Sigmoid colon (tissue), 7 donors: Measurements from ENCODE around the gene ACP6. TPM values are rescaled to one million over a fixed set of nuclear protein-coding genes. Genes with fewer than 3 reads are reported as not detected.

Experiments used
- DNase-seq: peaks from one replicate; pipeline ENCODE4 v3.0.0-alpha.2; 2019
- H3K27ac ChIP-seq, 4 donors: fragments of 200-600 bp; sonication (generic); one replicate each; pipeline ENCODE4 v1.5.1; 2016 to 2019; ENCODE audit warnings: mild to moderate bottlenecking in 1 of 4
- H3K27me3 ChIP-seq, 3 donors: fragments of 200-600 bp; sonication (generic); one replicate each; pipeline ENCODE4 v1.5.1; 2019; ENCODE audit warnings: mild to moderate bottlenecking in 1 of 3
- H3K36me3 ChIP-seq, 4 donors: fragments of 200-600 bp; sonication (generic); one replicate each; pipeline ENCODE4 v1.5.1; 2016 to 2019
- H3K4me1 ChIP-seq, 4 donors: fragments of 200-600 bp; sonication (generic); one replicate each; pipeline ENCODE4 v1.5.1; 2017 to 2019
- H3K4me3 ChIP-seq, 4 donors: fragments of 200-600 bp; sonication (generic); one replicate each; pipeline ENCODE4 v1.5.1; 2017 to 2019; ENCODE audit warnings: mild to moderate bottlenecking in 2 of 4, moderate library complexity in 1 of 4
- H3K9me3 ChIP-seq, 4 donors: fragments of 200-600 bp in 3 of 4; sonication (generic) in 3 of 4; one replicate each; pipeline versions ENCODE4 v1.5.1 to v1.6.1; 2013 to 2019
- CTCF ChIP-seq, 4 experiments: fragments of 450-650 bp in 3 of 4; fragments of 200-600 bp in 1 of 4; IDR thresholded peaks; one replicate each; pipeline ENCODE4 v1.5.1; 2016 to 2019; ENCODE audit warnings: antibody characterized with exemption in 4 of 4, mild to moderate bottlenecking in 3 of 4, moderate library complexity in 2 of 4
- EP300 ChIP-seq, 4 donors: sonication (generic); formaldehyde crosslinking; IDR thresholded peaks; one replicate each; pipeline ENCODE4 v1.6.1; 2017; ENCODE audit warnings: antibody characterized with exemption in 4 of 4
- POLR2A ChIP-seq, 2 donors: fragments of 450-650 bp; IDR thresholded peaks; one replicate each; pipeline ENCODE4 v1.6.1; 2016; ENCODE audit warnings: antibody characterized with exemption in 2 of 2, mild to moderate bottlenecking in 2 of 2, moderate library complexity in 2 of 2
- POLR2AphosphoS5 ChIP-seq, 4 donors: sonication (generic); formaldehyde crosslinking; IDR thresholded peaks; one replicate each; pipeline ENCODE4 v1.6.1; 2017; ENCODE audit warnings: antibody characterized with exemption in 4 of 4
- WGBS, 2 donors: extraction: QIAGEN DNeasy Blood & Tissue Kit; methylation state at CpG; one replicate each; pipeline ENCODE4 v1.1.7; 2013; 5-methylcytosine and 5-hydroxymethylcytosine counted together
- intact Hi-C: fragments of 100-400 bp; cut with DNase I; formaldehyde crosslinking; loops from one replicate; pipeline ENCODE4 v1.15.1; 2023
- polyA plus RNA-seq, 3 donors: library from polyadenylated mRNA; stranded (reverse); fragments of 200-250 nt; gene quantifications; one replicate each; pipeline ENCODE4 v1.2.3, GENCODE V29; 2013
- total RNA-seq, 4 donors: library from RNA; depleted of rRNA; stranded (reverse); fragments of >200 nt; gene quantifications; one replicate each; pipeline ENCODE4 v1.1.0, GENCODE V29; 2016
- donor health status: healthy with polysubstance abuse.
- donor health status: Bipolar disorder and iron deficiency.
- donor health status: healthy.

ACP6 gene
- total and polyA plus RNA-seq, 7 donors: 3.5 to 27.8 (median 14.7) TPM

- TF ChIP-seq POLR2AphosphoS5 (IDR thresholded peaks at IDR 0.05) (no peak), POLR2A (IDR thresholded peaks at IDR 0.05) (no peak), CTCF (IDR thresholded peaks at IDR 0.05) (no peak), EP300 (IDR thresholded peaks at IDR 0.05) (no peak)
- DNase-seq: no peak
- Histone ChIP-seq H3K4me1 (peaks cover 0 to 8% (median 4%) of the 10 kb centered on the region in 4 donors), H3K27me3 (no peaks in the 10 kb centered on the region), H3K36me3 (peaks cover 0 to 2% (median 0%) of the 10 kb centered on the region in 4 donors), H3K9me3 (no peaks in the 10 kb centered on the region), H3K4me3 (no peak overlapping the region), H3K27ac (no peak overlapping the region)
- 83 to 88% methylated on average over 4 of the region's 4 CpGs for WGBS, 2 donors
- intact Hi-C loops: no loop called here
These were observed 6.1 kb downstream of the ACP6 start for GRCh38 chr1:147664206-147664605.

- H3K4me3 ChIP-seq: no peak overlapping the region
- no peak for DNase-seq
- TF ChIP-seq POLR2AphosphoS5 (IDR thresholded peaks at IDR 0.05): no peak
- TF ChIP-seq POLR2A (IDR thresholded peaks at IDR 0.05): no peak
- TF ChIP-seq CTCF (IDR thresholded peaks at IDR 0.05): no peak
- no peak for TF ChIP-seq EP300 (IDR thresholded peaks at IDR 0.05)
- intact Hi-C loops: no loop called here
- H3K27ac ChIP-seq: no peak overlapping the region
- 95 to 96% methylated on average over 5 of the region's 5 CpGs for WGBS, 2 donors
- no peaks in the 10 kb centered on the region for H3K27me3 ChIP-seq
- no peaks in the 10 kb centered on the region for H3K4me1 ChIP-seq
- H3K36me3 ChIP-seq: peaks cover 15 to 78% (median 25%) of the 10 kb centered on the region in 4 donors
- no peaks in the 10 kb centered on the region for H3K9me3 ChIP-seq
These were observed 15.8 kb downstream of the ACP6 start for GRCh38 chr1:147654511-147654910.

GRCh38 chr1:147652306-147652705 lies 18.0 kb downstream of the ACP6 start:
- no peak for DNase-seq
- Histone ChIP-seq H3K4me1 (no peaks in the 10 kb centered on the region), H3K9me3 (no peaks in the 10 kb centered on the region), H3K36me3 (peaks cover 15 to 80% (median 29%) of the 10 kb centered on the region in 4 donors), H3K27ac (no peak overlapping the region), H3K4me3 (no peak overlapping the region), H3K27me3 (no peaks in the 10 kb centered on the region)
- TF ChIP-seq POLR2A (IDR thresholded peaks at IDR 0.05): no peak
- TF ChIP-seq EP300 (IDR thresholded peaks at IDR 0.05): no peak
- no peak for TF ChIP-seq POLR2AphosphoS5 (IDR thresholded peaks at IDR 0.05)
- TF ChIP-seq CTCF (IDR thresholded peaks at IDR 0.05): no peak
- intact Hi-C loops: no loop called here
- 92 to 93% methylated on average over 3 of the region's 3 CpGs for WGBS, 2 donors

GRCh38 chr1:147651466-147651865 lies 18.9 kb downstream of the ACP6 start:
- Histone ChIP-seq H3K27me3 (no peaks in the 10 kb centered on the region), H3K4me1 (no peaks in the 10 kb centered on the region), H3K36me3 (peaks cover 18 to 75% (median 29%) of the 10 kb centered on the region in 4 donors), H3K27ac (no peak overlapping the region), H3K4me3 (no peak overlapping the region), H3K9me3 (no peaks in the 10 kb centered on the region)
- WGBS, 2 donors: 84 to 85% methylated on average over 1 of the region's 1 CpG
- intact Hi-C loops: no loop called here
- TF ChIP-seq POLR2A (IDR thresholded peaks at IDR 0.05) (no peak), EP300 (IDR thresholded peaks at IDR 0.05) (no peak), CTCF (IDR thresholded peaks at IDR 0.05) (no peak), POLR2AphosphoS5 (IDR thresholded peaks at IDR 0.05) (no peak)
- DNase-seq: no peak

- intact Hi-C loops: no loop called here
- no peak overlapping the region for H3K4me3 ChIP-seq
- no peak for TF ChIP-seq POLR2A (IDR thresholded peaks at IDR 0.05)
- no peak for TF ChIP-seq POLR2AphosphoS5 (IDR thresholded peaks at IDR 0.05)
- no peak for TF ChIP-seq EP300 (IDR thresholded peaks at IDR 0.05)
- TF ChIP-seq CTCF (IDR thresholded peaks at IDR 0.05): no peak
- H3K36me3 ChIP-seq: peaks cover 18 to 61% (median 23%) of the 10 kb centered on the region in 4 donors
- H3K4me1 ChIP-seq: no peaks in the 10 kb centered on the region
- no peak for DNase-seq
- WGBS, 2 donors: 88 to 93% methylated on average over 2 of the region's 2 CpGs
- no peak overlapping the region for H3K27ac ChIP-seq
- no peaks in the 10 kb centered on the region for H3K27me3 ChIP-seq
- no peaks in the 10 kb centered on the region for H3K9me3 ChIP-seq
These were observed 21.4 kb downstream of the ACP6 start for GRCh38 chr1:147648933-147649332.
